Activated CD4-positive, alpha-beta T cell treated with anti-CD3 and anti-CD28 coated beads, Interleukin-2, Interleukin-6, amounts not matched to agents 100 ng/mL and 50 ng/mL, durations not matched to agents 16 hours and 8 hours (primary cell): ENCODE results near the gene INSYN2B.

ENCODE experiments used
- DNase-seq: peaks from one replicate; pipeline ENCODE4 v3.0.0-alpha.2; 2020

INSYN2B gene

DNA sequence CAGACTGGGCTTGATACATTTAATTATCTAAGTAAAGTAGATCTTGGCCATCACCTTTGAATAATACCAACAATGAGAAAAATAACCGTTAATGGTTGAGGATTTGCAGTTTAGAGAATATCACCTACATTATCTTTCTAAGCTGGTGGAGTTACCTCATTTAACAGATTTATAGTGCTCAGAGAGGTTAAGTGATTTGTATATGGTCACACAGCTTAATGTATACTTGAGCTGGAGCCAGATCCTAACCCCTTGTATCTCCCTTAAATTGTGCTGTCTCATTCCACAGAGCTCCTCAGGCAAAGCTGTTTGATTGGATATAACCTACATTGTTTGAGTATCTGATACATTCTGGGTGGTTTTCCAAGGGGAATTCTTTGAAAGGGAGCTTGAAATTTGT is 57.8 kb downstream of the INSYN2B start:
- no peak for DNase-seq

DNA sequence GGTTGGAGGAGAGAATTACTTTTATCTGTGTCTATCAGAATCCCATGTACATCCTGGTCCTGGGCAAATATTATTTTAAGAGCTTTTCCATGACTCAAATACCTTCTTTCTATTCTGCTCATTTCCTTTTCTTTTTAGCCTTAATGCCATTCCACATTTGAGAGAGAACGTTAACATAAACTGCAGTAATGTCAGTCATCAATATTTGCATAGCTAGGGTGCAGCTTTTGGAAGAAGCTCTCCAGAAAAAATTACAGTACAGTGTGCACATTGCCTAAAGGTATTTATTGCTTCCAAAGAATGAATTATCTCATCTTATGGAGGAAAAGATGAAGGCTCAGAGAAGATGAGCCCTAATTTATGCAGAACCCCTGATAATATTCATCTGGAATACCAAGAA is 58.3 kb downstream of the INSYN2B start:
- DNase-seq: no peak

DNA sequence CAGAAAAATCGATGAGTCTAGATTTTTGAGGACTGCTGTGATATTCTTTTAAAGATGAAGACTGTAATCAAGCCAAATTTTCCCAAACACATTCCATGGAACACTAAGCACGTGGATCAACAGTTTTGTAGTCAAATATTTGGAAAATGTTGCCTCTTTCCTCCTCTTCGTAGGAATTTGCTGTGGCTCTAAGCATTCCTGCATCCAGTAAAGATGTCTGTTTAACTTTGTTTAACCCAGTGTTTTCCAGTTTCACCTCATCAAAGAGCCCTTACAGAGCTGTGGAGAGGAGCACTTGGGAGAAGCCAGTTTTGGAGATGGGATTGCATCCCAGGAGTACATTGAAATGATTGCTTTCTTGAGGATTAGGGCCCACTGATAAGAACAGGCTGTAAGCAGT is 58.9 kb downstream of the INSYN2B start:
- no peak for DNase-seq

DNA sequence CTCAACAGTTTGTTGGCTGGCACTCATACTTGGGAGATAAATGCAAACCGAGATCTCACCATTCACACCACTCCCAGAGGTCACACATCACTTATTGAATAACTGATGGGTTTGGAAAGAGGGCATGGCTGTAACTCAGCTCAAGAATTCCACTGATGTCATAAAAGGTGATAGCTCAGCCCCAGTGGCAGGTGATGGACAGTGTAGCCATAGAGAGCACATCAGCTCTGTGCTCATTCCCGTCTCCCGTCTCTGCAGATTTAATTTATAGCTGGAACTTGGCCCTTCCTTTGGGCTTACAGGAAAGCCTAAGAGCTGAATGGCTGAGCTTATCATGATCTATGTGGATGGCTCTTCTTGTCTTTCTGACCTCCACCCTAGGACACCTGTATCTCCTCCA is 59.8 kb downstream of the INSYN2B start:
- no peak for DNase-seq

DNA sequence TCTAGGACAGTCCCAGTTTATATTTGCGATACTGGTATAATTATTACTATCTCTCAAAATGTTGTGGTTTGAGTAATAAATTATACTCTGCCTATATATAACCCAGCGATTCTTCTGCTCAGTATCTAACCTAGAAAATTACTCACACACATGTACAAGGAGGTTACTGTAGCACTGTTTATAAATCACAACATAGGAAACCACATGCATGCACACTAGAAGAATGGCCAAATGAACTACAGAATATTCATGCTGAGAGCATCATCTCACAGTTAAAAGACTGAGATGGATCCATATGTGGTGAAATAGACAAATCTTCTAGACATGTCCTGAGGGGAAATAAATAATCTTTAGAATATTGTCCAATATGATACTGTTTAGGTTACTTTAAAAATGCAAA is 62.1 kb downstream of the INSYN2B start:
- no peak for DNase-seq

DNA sequence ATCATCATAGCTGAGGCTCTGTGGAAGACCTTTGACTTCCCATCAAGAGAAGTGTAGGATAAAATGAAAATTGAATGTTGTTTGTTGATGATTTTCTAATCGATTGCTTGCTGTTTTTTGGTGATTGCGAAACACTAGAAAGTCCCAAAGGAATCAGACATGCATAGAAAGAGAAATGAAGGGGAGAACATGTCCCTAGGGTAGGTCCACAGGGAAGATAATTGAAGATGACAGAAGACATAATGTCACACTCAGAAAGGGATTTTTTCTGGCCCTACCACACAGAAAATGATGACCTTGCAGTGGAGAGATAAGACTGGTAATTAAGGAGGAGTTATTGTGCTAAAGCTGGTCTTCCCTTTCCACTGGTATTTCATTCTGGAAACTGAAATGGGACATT is 62.8 kb downstream of the INSYN2B start:
- DNase-seq: no peak

DNA sequence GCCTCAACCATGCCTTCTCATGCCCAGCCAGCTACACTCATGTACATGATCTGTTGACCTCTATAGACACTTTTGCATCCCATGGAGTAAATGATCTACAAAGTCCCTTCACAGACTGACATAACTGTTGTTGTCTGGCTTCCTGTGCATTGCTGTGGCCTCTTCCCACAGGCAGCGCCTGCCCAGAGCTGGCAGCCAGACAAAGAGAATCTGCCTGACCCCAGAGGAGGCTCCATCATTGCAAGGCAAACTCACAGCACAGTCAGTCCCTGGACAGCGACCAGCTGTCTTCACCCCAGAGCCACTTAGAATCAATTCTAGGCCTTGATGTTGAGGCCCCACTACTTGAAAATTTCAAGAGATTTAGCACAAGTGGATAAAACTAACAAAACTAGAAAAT is 65.5 kb downstream of the INSYN2B start:
- DNase-seq: no peak

DNA sequence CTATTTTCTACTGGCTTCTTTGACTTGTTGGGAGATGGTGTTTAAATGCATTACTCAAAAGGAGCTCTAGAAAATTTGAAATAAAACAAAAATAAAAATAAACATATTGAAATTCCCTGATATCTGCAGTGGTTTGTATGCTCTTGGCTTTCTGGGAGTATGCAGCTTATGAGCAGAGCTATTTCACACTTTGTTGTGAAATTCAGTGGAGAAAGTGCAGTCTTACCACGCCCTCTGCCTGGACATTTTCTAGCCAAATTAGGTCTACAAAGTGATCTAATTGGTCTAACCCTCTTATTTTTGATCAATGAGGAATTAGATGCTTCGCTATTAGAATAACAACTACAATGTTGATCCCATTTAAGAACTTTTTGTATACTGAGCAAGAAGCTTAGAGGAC is 66.8 kb downstream of the INSYN2B start:
- DNase-seq: no peak

DNA sequence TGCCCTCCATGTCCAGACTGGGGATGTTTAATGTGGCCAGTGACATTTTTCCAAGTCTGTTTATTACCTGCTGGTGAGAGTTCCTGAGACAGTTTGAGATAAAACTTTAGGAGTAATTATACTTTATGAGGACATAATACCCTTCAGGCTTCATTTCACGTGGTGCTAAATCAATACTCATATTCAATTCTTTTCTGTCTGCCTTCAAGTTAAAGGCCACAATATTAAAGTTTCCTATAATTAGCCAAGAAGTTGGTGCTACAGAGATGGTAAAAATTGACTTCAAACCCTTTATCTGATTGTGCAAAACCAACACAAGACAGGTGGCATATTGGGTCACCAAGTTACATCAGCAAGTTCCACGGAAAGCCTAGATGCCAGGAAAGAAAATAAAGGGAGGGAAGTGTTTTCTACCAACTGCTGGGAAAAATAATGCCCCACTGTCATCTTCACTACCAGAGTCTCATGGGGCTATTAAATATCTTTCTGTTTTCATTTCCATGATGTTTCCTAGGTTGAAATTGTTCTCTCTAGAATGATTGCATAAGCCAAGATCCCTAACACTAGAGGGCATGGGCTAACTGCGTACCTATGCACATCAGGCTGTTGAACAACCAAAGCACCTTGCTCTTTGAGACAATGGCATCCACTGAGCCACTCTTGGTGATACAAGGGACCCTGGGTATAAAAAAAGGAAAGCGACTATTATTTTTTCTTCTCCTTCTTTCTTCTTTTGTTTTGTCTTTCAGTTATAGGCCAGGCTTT is 68.7 kb downstream of the INSYN2B start:
- no peak for DNase-seq

DNA sequence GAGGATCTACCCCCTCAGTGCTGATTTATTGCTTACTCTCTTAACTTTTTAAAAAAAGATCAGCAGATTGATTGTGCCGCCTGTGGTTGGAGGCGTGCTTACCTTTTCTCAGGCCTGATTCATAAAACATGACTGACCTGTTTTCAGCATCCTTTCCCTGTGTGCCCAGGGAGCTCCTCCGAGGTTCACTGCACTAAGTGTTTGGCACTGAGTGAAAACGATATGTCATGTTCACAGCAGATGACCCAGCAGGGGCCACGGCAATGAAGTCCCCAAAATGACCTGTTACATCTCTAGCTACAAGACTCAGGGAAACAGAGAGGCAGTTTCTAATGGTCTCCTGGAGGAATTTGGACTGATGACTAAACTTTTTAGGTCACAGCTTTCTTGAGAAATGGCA is 69.9 kb downstream of the INSYN2B start:
- no peak for DNase-seq

DNA sequence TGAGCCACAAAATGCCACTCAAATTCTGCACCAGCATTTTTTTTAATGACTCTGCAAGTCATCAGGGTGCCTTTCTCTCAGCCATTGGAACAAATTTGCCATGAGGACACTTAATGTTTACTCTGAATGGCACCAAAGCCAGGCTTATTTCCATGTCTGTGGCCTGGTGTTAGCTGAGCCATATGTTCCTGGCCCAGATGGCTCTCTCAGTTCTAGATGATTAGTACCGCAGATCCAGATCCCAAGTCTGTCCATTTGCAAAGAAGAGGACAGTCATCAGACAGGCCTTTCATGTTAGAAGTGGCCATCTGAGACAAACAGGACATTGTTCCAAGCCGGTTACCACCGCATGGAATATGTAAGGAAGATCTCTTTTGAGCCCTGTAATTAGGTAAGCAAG is 70.3 kb downstream of the INSYN2B start:
- no peak for DNase-seq

DNA sequence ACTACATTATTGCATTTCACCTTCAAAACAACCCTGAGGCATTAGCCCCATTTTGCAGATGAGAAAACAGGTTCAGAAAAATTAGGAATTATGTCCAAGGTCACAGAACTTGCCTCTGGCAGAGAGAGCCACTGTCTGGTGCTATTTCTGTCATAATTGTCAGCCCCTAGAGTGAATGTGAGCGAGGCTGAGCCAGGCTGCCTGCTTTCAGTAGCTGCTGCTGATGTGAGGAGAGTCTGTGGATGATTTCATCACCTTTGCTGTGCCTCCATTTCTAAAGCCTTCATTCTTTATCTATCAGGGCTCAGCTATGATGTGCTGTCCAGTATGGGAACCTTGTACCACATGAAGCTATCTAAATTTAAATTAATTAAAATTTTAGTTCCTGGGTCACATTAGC is 71.4 kb downstream of the INSYN2B start:
- no peak for DNase-seq

DNA sequence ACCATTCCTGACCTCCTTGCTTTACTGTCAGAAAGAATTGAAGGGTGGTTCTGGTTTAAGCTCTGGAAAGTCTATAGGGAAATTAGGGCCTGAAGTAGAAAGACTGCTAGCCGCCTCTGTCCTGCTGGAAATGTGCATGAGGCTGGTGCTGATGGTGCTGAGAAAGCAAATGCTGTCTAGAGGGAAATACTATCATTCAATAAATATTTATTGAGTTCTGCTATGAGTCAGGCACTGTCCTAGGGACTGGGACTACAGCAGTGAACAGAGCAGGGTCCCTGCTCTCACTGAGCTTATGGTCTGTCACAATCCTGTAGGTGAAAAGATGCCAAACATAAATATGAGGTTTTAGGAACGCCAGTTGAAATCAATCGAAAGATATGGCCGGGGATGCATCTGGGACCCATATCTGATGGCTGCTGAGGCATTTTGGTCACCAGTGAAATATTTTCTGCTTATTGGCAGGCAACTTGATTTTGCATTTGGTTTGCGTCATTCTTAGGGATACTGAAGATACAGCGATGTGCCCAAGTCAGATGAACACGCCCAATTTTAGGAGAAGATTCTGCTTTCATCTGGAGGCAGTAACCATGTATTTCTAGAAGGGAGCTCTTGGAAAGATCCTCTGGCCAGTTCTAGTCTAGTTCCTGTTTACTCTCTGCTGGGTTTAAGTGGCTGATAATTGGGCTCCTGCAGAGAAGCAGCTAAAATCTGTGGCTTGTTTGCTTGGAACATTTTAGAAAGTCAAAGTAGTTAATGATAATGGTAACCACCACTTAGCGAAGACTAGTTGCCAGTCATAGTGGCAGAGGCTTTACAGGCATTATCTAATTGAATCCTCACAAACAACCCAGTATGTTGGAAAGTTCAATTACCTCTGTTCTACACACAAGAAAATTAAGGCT is 73.3 kb downstream of the INSYN2B start:
- DNase-seq: no peak

DNA sequence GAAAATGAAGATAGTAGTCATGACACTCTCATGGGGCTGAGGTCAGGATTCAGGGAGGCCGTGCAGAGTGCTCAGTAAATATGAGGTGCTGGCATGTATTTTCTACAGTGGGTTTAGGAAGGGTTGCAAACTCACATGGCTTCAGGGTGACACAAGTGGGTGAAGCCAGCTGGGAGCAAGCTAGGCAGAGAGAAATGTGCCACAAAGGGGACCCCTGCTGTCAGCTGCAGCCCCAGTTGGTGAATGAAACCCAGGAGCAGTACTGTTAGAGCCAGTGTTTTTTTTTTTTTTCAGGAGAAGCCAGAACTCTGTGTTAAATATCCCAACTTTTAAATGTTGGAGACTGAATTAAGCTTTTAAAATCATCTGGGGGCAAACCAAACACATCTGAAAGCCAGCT is 75.3 kb downstream of the INSYN2B start:
- no peak for DNase-seq

DNA sequence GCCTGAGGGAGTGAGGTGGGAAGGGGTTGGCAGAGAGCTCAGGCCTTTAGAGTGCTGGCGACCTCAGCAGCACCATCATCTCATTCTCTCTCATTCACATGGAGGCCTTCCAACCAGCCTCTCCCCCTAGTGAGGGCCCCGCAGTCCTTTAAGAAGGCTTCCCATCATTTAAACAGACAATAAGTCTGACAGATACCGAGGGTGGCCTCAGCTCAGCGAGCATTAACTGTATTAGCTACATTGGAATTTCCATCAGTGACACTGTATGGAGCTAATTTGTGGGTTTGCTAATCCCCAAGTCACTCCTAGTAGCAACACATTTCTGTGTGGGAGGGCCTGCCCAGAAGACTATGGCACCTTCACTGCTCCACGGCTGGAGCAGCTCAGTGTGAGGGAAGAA is 75.8 kb downstream of the INSYN2B start:
- DNase-seq: no peak

DNA sequence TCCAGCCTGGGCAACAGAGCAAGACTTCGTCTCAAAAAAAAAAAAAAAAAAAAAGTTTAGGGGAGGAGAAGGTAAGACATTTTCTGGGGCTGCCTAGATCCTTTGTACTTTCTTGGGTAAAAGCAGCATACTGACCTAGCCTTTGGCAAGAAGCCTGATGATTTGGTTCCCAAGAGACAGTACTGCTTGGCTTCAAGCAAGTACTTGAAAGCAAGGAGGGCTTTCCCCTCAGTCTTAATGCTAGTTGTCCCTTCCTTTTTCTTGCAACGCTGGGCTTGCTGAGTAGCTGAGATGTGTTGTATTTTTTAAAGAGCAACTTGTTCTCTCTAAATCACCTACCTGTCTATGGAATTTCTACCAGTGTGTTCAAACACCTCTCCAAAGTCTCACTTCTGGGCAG is 76.2 kb downstream of the INSYN2B start:
- DNase-seq: no peak

DNA sequence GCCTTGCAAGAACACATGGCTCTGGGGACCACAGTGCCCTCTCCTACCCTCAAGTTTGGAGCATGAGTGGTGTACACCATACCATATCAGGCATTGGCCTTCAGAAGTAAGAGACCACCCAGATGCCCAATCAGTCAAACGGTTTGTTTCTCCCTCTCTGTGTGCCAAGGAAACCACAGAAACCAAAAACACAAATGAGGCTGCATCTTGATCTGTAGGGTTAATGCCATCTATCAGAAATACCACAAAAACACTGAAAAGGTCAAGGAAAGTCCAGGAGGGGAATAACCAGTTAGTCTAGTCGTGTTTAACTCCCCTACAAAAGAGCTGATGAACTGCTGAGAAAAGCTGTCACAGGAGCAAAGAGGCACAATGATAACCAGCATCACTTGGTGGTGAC is 78.4 kb downstream of the INSYN2B start:
- no peak for DNase-seq

DNA sequence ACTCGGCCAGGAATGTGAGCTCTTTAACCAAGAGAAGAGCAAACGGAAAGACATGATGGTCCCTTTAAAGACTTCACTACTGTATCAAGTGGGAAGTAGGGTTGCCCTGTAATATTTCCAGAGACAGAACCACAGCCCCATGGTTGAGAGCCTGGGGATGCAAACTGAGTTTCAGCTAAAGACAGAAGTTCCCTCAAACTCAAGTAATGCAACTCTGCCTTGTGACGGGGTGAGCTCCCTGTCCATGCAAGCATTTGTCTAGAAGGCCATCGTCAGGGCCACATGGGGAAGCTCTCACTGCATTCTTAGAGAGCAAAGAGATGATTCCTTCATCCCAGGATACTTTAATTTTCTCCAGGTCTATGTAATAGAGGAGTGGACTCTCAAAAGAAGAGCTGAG is 82.8 kb downstream of the INSYN2B start:
- no peak for DNase-seq

DNA sequence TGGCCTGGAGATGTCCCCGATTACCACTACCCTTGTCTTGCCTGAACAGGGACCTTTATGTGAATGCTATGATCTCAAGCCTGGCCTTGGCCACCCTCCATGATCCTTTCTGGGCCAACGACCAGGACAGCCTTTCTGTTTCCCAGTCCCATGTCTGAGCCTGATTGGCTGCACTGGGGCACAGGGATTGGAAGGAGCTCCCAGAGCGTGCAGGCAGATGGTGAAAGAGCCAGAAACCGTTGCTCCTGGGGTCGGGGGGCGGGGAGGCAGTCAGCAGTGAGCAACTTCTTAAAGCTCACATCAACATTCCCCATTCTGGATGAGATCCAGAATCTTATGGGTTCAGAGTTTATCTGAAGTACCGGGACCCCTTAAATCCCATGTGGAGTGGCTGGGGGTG is 84.4 kb downstream of the INSYN2B start:
- DNase-seq: no peak

DNA sequence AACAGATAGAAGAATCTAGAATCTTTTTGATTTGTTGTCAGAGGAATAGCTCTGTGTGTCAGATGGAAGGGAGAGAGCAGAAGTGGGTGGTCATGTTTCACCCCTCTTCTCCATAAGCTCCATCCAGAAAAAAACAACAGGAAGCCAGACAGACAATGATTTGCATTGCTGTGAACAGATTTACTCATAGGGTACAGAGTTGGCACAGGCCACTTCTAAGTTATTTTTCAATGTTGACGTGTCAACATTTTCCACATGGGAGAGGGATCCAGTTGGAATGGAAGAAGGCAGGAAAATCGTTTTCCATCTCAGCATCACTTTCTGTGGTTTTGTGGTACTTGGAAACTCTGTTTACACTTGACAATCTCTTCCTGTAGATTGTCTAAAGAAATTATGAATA is 86.7 kb downstream of the INSYN2B start:
- no peak for DNase-seq

DNA sequence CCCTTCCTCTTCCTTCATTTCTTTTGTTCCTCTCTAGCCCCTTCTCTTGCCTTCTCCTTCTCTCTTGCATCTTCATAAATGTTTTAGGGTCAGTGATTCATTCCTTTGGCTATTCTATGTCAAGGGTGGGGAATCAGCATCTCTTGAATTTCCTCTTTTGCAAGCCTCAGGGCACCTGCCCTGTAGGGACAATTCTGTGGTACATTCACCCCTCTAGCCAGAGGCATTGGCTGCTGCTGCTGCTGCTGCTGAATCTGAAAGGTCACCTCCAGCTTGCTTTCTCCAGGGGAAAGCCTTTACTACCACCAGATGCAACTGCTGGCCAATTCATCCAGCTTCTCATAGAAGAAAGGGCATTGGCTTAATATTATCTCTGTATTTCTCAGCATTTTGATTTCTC is 87.3 kb downstream of the INSYN2B start:
- no peak for DNase-seq

DNA sequence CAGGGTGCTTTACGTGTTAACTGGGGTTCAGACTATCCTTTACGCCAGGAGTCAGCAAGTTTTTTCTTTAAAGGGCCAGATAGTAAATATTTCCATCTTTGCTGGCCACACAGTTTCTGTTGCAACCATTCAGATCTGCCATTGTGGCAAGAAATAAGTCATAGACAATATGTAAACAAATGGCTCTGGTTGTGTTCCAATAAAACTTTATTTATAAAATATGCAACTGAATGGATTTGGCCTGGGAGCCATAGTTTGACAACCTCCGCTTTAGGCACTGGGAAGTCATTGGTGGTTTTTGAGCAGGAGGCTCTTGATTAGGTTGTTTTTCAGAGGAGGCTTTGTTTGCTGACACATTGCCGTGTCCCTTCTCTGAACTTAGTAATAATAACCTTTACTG is 90.7 kb downstream of the INSYN2B start:
- no peak for DNase-seq

DNA sequence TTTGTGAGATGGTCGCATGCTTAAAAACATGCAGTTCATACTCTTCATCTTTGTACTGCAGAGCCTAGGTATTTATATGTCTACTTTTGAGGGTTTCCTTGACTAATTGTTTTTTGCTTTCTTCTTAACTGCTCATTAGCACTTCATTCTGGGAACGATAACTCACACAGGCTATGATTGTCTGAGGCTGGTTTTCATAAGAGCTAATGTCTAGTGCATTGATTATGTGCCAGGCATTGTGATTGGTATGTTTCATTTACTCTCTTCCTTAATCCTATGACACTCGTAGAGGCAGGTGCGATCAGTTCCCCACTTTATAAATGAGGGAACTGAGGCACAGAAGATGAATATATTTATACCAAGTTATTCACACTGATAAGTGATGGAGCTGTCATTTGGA is 93.6 kb downstream of the INSYN2B start:
- DNase-seq: no peak

DNA sequence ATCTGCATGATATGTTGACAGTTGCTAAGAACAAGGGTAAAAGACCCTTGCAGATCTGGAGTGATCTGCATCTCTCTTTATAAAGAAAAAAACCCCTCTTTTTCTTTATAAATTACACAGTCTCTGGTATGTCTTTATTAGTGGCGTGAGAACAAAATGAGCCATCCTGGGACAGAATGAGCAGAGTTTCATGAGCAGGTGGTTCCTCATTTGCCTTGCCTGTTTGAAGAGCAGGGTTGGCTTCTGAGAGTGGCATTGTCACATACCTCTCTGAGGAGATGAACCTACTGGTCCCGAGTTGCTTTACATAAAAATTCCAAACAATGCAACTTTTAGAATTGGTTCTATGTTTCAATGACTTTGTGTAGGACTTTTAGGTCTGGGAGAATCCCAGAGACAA is 94.3 kb downstream of the INSYN2B start:
- DNase-seq: no peak
